Skin of body (tissue), 2 donors: ENCODE measurements around the gene CD33. TPM values are rescaled to one million over a fixed set of nuclear protein-coding genes. Genes with fewer than 3 reads are reported as not detected.
"Not testable (repeated sequence)": the region's sequence is repeated elsewhere in the genome, so short reads cannot be mapped to it uniquely, and the experiment has no call there.

ENCODE experiments used
- DNase-seq: peaks from one replicate; lab custom pipeline; 2025; lab: John Stamatoyannopoulos, UW
- total RNA-seq: library from RNA; depleted of rRNA; stranded (reverse); fragments of >200 nt; gene quantifications from one replicate; pipeline ENCODE4 v1.2.3, GENCODE V29; 2014

The CD33 gene
- total RNA-seq, 1 donor from 2014 or later: 4.5 TPM

- no peak for DNase-seq
Measured at GRCh38 chr19:51210191-51210784, 14.6 kb upstream of the CD33 start.

- not testable (repeated sequence) for DNase-seq
Measured at GRCh38 chr19:51210874-51211361, 14.0 kb upstream of the CD33 start.

- no peak for DNase-seq
Measured at GRCh38 chr19:51211833-51212232, 13.0 kb upstream of the CD33 start.

GRCh38 chr19:51219307-51219706, 5.6 kb upstream of the CD33 start:
- no peak for DNase-seq

GRCh38 chr19:51219971-51220370, 4.9 kb upstream of the CD33 start:
- DNase-seq: no peak

GRCh38 chr19:51220996-51221395, 3.9 kb upstream of the CD33 start:
- DNase-seq: no peak

GRCh38 chr19:51224163-51224641, 678 bp upstream of the CD33 start:
- no peak for DNase-seq

GRCh38 chr19:51226067-51226466, 1.2 kb downstream of the CD33 start:
- no peak for DNase-seq

GRCh38 chr19:51227326-51227725, 2.4 kb downstream of the CD33 start:
- no peak for DNase-seq

- DNase-seq: no peak
Measured at GRCh38 chr19:51227966-51228365, 3.1 kb downstream of the CD33 start.

- DNase-seq: no peak
Measured at GRCh38 chr19:51240866-51241265, 16.0 kb downstream of the CD33 start.

GRCh38 chr19:51242881-51243630, 18.2 kb downstream of the CD33 start:
- DNase-seq: no peak

GRCh38 chr19:51246164-51246552, 21.3 kb downstream of the CD33 start:
- DNase-seq: no peak

- no peak for DNase-seq
Measured at GRCh38 chr19:51247972-51248590, 23.2 kb downstream of the CD33 start.

- no peak for DNase-seq
Measured at GRCh38 chr19:51250786-51251467, 26.0 kb downstream of the CD33 start, which contains the start of gene SIGLECL1. TSS of gene SIGLECL1 (plus strand) at chr19:51251080. CDS start at chr19:51264073, 12,993 bp downstream.

GRCh38 chr19:51251468-51251820, 26.6 kb downstream of the CD33 start:
- no peak for DNase-seq

- no peak for DNase-seq
Measured at GRCh38 chr19:51252306-51253079, 27.6 kb downstream of the CD33 start.

GRCh38 chr19:51253088-51253806, 28.4 kb downstream of the CD33 start:
- DNase-seq: no peak

- DNase-seq: no peak
Measured at GRCh38 chr19:51256155-51256625, 31.3 kb downstream of the CD33 start.

GRCh38 chr19:51257471-51257870, 32.6 kb downstream of the CD33 start:
- no peak for DNase-seq
